Erythroblast (primary cell): ENCODE measurements around the gene SLC37A2.

Experiments
- GATA1 ChIP-seq: IDR thresholded peaks from 2 replicates; pipeline ENCODE4 v1.6.1; 2011; ENCODE audit warnings: low read depth, mild to moderate bottlenecking, control low read depth, low read length, moderate library complexity
- POLR2A ChIP-seq: IDR thresholded peaks from 2 replicates; pipeline ENCODE4 v1.6.1; 2011; ENCODE audit warnings: mild to moderate bottlenecking, low read length

DNA sequence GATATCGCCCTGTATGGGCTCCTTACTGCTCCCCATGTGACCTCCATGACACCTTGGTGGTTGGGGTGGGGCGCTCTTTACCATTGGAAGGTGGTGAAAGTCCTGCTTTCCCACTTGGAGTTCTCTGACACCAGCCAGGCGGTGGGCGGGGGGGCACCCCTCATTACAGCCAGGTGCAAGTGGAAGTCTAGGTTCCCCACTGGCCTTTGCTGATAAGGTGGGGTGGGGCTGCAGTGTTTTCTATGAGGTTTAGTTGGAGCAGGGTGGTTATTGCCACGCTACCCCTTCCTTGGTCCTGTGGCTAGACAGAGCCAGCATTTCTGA, 5.5 kb upstream of the SLC37A2 start:
- TF ChIP-seq POLR2A (no peak), GATA1 (no peak)
